ENCODE data around the gene VEGFB.

DNA sequence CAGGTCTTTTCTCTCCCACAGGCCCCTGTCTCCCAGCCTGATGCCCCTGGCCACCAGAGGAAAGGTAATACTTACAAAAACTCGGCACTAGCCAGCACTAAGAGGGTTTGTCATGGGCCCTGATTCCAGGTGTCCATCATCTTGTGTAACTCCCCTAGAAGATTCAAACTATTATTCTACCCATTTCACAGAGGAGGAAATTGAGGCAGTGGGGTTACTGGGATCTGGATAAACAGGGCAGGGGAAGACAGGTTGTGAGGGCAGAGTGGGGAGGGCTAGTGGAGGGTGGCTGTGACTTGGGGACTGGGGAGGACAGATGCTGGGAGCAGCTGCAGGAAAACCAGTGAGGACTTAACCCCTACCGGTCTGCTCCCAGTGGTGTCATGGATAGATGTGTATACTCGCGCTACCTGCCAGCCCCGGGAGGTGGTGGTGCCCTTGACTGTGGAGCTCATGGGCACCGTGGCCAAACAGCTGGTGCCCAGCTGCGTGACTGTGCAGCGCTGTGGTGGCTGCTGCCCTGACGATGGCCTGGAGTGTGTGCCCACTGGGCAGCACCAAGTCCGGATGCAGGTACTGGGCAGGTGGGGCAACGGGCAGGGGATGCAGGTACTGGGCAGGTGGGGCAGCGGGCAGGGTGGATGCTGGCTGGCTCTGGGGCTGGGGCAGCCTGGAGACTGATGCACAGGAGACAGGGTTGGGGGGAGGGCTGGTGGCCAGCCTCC is 1.2 kb downstream of the VEGFB start:
- no peak for TF ChIP-seq SUZ12 (IDR thresholded peaks at IDR 0.05; ENCODE audit: extremely low read depth, insufficient read depth, insufficient read length)
- TF ChIP-seq ZNF274 (IDR thresholded peaks at IDR 0.05; ENCODE audit: low read depth, low read length) = no peak

All from NT2/D1 (cell line).